NCI-H1417 (cell line): ENCODE results near the gene TEX35.
A peak's percentile ranks its signal among the peaks of the same experiment; 100 is the strongest.
"Not testable (repeated sequence)": the region's sequence is repeated elsewhere in the genome, so short reads cannot be mapped to it uniquely, and the experiment has no call there.

ENCODE experiments used
- DNase-seq, 3 experiments: peaks; one replicate each; lab custom pipeline; 2025; lab: John Stamatoyannopoulos, UW

TEX35 gene

DNA sequence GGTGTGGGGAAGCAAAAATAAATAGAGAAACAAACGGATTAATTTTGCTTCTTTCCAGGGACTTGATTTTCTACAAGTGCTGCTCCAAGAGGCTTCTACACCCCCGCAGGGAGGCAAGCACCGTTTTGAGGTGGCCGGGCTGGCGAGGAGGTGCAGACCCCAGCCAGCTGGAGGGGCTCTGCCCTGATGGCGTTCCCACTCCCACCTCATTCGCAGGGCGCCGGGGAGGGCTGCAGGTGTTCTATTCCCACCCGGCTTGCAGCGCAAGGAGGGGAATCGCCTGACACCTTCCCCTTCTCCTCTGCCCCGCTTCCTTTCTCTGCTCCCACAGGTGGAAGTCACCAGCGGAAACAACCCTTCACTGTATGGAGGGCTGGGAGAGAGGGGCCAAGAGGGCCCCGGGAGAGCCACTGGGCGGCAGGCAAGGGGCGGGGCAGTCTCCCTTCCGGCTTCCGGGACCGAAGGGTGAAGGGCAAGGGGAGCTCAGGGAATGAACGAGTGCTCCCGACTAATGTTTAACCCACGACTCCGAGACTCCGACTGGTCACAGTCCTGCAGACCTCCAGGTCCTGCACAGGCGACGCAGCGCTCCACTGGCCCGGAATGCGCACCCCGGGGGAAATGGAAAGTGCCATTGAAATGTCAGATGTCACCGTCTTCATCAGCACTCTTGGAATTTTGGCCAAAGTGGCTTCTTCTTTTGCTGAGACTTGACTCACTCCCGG, 29.1 kb downstream of the TEX35 start:
- peak; percentile 65 to 81 (median 73) for DNase-seq

DNA sequence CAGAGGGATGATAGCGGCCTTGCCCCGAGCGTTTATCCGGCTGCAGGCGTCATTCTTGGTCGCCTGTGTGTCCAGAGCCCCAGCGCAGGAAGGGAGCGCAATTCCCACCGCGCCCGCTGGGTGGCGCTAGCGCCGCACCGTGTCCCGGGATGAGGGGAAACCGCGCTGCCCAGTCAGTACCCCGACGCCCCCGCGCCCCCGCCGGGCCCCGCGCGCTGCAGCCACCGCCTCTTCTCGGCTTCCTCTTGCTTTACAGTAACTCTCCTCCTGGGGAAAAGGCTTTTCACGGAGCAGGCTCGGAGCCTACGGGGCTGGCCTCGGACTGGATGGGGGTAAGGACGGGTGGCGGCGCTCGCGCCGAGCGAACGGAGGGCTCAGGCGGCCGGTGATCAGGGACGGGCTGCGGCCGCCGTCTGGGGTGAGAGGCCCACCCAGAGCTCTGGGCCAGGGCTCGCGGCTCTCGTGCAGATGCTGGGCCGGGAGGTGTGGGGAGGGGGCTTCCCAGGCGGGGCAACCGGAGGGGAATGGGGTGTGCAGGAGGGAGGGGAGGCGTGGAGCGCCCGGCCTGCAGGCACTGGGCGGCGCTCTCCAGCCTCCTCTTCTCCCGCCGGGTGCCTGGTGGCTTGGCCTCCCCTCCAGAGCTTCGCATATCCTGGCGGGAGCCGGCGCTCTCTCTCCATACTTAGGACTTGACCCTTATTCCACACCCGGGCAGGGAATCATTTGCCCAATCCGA, 29.8 kb downstream of the TEX35 start:
- DNase-seq: peak; percentile 86 to 96 (median 89)

DNA sequence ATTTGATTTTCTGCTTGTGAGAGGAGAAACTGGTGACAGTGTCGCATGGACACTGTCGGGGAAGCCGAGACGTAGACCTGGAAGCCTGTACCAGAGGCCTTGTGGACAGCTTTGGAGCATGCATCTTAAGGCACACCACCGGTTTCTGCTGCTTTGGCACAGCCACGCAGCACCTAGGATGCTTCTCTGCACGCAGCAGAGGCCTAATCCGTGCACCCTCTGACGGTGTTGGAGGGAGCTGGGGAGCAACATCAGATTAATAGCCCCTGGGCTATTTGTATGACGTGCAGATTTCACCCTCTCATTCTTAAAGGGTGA, 30.3 kb downstream of the TEX35 start:
- peak in 1 of 3 experiments; percentile 82 for DNase-seq

DNA sequence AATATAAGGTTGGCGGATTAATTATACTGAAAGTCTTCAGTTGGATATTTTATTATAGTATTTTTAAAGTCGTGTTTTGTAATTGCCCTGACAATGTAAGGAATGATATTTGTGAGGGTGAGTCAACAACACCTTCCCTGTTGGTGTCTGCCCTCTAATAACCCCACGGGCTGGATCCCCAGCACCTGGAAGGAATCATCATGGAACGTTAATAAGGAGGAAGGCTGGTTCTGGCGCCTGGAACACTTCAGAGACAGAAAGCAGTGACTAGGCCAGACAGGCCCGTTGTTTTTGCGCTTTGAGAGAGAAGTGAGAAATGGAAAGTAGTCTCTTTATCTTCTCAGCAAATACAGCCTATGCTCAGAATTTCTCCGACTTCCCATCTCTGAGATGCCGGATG, 31.6 kb downstream of the TEX35 start:
- no peak for DNase-seq

DNA sequence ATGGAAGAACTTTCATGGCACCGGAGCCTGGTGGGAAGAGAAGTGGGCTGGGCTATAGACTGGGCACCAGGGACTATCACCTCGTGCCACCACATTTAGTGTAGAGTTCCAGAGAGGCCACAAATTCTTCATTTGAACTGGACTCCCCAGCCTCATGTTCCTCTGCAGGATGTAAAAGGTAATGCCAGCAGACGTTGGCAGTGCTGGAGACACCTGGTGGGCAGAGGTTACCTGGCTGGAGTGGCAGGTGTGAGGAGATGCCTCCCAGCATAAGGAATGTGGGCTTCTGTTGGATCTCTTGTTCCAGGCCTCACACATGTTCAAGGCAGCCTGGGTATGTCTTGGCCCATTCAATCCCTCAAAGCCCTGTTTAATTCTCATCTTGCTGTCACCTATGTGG, 35.2 kb downstream of the TEX35 start:
- no peak for DNase-seq

DNA sequence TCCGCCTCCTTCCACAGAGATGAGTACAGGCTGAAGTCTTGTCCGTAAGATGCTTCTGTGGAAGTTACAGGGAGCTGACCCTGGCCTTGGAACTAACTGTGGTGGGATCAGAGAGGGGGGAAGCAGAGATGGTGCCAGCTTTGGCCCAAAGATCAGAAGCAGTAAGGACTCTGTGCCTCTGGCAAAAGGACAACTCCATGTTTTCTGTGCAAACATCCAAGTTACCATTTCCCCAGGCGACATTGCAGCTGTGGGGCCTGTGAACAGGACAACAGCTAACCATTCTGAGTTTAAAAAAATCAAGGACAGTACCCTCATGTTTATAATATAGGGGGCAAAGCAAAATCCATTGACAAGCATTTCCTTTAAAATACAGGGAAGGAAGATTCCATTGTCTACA, 38.4 kb downstream of the TEX35 start:
- DNase-seq: no peak

DNA sequence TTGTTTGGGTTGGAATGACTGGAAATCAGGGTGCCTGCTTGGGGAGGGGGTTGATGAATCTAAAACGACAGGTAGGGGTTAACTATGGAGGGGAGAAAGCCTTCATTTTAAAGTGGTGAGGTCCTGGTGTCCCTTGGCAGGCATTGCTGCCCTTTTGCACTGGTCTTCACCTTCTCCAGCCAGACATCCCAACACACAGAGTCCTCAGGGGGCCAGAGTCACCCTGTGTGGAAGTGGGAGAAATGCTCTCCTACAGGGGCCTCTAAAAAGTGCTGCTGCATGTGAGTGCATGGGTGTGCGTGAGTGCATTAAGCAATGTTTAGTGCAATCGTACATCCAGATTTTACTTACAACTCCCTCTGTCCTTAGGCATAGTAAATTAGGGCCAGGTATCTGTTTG, 39.0 kb downstream of the TEX35 start:
- DNase-seq: no peak

DNA sequence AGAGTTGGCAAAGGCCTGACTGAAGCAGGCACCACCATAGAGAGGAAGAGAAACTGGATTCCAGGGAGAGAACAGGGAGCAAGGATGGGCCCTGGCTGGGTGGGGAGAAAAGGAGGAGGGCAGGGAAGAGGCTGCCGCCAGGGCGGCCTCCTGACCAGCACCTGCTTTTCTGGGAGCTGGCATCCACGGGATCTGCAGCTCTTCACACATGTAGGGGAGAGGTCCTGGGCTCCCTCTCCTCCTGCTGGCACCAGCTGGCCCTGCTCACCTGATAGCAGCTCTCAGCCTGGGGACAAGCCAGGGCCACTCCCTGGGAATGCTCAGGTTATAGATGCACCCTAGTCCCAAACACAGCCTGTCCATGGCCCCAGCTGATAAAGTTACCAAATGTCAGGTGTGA, 39.9 kb downstream of the TEX35 start:
- no peak for DNase-seq

DNA sequence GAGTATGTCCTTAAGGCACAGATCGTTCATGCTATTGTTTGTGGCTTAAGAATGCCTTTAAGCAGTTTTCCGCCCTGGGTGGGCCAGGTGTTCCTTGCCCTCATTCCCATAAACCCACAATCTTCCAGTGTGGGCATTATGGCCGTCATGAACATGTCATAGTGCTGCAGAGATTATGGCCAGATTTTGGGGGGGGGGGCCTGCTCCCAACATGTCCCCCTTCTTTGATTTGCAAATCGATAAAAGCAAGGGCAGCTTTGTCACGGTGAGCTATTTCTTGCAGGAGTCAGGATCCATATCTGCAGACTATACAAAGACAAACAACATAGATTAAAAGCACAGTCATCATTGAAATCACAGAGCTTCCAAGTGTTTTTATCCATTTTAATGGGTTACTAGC, 41.4 kb downstream of the TEX35 start:
- not testable (repeated sequence) for DNase-seq

DNA sequence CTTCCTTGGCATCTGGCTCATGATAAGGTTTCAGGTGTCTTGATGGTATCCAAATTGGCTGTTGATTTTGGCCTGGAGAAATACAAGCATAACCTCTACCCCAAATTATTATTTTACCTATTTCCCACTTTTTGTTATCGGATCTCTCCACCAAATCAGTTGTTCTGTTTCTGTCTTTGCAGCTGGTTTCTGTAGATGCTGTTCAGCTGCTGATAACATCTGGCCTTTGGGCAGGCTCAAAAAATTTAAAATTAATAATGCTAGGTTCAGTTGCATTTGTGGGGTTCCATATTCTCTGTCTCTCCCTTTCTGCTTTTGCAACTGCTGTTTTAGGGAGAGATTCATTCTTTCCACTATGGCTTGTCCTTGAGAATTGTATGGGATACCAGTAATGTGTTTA, 42.7 kb downstream of the TEX35 start:
- not testable (repeated sequence) for DNase-seq

DNA sequence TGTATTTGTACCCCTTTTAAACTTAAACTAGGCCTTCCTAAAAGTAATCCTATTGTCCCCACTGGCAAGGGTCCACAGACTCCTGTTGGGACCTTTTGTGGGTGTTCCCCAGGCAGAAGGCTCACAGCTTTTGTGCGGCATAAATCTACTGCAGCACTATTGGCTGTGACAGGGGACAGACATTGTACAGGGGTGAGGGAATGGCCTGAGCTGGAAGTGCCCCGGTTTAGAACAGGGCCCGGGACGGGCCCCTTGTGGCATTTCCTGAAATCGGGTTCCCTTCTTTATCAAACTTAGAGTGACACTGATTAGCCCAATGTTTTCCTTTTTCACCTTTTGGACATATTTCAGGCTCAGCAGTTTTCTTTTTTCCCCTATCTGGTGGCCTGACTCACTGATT, 45.9 kb downstream of the TEX35 start:
- DNase-seq: not testable (repeated sequence)

DNA sequence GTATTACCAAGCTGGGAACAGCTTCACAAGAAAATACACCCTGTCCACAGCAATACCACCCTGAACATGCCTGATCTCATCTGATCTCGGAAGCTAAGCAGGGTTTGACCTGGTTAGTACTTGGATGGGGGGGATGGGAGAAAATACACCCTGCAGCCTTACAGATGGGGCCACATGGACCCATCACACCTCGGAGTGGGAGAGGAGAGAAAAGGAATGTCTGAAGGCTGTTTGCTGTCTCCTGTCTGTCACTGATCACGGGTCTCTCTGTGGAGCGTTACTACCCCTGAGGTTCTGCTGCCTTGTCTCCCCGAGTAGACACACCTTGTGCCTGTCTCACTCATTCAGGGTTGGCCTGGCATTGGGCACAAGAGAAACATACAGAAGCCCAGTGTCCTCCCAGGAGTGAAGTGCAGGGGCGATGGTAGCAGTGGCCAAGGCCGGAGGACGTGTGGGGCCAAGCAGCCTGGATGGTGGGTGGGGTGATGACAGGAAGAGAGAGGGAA, 48.0 kb downstream of the TEX35 start:
- no peak for DNase-seq

DNA sequence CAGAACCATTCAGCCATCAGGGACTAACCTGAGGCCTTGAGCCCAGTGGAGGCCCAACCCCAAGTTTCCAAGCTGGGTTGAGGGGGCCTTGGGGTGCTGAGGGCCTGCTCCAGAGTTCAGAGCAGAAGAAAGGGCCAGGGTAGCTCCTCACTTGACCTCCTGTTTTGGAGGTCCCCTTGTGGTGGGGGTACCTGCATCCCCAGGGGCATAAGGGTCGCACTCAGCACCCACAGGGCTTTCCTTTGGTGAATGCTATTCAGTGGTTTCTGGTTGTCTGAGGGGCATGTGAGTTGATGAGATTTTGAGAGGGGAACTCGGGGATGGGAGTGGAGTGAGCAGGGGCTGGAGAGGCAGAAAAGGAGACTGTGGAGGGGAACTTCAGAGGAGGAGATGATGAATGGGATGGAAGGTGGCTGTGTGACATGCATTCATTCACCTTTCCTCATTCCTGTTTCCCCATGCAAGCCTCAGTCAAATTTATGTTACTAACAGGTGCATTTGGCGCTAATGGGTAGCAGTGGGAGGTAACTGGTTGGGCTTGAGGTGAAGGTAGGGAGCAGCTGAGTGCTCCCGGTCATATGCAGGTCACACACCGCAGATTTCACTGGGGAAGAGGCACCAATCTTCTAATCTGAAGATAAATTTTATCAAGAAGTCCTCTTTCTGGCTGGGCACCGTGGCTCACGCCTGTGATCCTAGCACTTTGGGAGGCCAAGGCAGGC, 50.4 kb downstream of the TEX35 start:
- DNase-seq: no peak

DNA sequence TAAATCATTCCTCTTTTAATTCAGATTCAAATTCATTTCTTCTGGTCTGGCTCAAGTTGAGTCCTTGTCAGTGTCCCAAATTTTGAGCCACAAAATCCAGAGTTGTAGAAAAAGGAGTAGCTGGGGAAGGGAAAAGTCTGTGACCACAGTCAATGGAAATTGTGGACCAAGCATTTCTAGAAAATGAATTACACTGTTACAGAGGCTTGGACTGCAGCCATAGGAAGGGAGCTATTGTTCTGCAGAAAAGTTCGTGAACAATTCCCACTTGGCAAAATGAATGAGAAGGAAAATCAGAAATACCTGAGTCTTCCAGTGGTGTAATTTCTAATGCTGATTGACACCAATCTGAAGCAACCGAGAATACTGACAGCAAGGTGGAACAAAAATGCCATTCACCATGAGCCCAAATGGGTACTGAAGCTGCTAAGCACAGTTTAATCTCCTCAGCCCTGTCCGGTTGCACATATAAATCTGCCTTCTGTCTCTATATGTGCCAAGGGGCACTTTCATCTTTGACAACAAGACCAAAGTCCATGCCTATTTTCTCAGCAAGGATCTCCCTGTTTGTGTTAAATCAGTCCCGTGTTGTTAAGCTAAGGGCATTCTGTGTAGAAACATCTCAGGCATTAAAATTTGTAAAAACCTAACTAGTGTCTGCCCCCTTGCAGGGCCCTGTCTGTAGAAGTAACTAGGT, 51.3 kb downstream of the TEX35 start:
- no peak for DNase-seq

DNA sequence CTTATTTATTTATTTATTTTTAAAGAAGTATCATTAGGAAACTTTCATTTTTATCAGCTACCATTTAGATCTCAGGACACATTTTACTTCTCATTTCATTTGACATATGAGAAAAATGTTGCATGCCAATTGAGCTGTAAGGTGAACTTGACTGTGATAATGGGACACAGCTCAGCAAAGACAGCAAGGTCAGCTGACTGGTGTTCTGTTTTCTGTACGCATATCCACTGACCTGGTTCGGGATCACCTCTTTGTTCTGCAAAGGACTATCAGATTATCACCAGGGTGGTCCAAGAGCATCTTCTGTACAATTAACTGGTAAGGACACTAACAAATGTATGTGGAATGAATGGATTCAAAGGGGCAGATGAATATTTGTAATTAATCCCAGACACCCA, 51.9 kb downstream of the TEX35 start:
- DNase-seq: no peak

DNA sequence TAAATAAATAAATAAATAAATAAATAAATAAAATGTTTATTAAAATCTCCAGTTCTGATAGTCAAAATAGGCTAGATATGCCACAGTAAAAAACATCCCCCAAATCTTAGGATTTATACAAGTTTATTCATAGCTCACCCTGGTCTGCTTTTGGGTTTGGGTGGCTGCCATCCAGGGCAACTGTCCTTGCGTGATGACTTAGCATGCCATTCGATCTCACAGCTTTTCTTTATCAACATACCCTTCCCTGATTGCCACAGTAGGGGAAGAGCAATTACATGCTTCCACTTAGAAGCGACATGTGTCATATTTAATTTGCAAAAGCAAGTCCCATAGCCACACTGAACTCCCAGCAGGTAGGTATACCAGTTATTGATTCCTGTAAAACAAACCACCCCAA, 52.7 kb downstream of the TEX35 start:
- DNase-seq: no peak

DNA sequence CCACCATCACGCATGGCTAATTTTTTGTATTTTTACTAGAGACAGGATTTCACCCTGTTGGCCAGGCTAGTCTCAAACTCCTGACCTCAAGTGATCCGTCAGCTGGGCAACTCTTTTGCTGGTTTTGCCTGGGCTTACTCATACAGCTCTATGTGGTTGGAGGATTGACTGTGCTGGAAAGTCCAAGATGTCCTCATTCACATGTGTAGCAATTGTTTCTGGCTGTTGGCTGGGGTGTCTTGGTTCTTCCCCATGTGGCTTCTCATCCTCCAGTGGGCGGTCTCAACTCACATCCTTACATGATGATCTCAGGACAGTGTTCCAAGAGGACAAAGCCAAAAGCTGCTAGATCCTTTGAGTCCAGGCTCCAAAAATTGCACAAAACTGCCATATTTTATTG, 53.3 kb downstream of the TEX35 start:
- no peak for DNase-seq

DNA sequence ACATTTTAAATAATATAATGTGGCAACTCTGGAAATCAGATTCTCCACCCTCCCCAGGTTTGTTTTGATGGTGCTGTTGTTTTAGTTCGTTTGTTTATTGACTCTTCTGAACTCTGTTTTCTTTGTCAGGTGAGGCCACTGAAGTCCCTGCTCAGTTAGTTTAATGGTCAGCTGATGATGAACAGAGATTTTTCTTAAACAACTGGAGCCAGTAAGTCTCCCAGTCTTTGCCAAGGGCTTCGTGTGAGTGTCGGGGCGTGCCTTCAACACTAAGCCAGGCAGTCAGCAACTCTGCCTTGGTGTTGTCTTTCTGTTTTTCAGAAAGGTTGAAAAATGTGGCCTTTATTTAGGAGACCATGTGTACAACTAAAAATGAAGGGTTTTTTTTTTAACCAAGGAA, 58.9 kb downstream of the TEX35 start:
- DNase-seq: no peak
